ENCODE data around the gene KDM1A. TPM values are rescaled to one million over a fixed set of nuclear protein-coding genes. Genes with fewer than 3 reads are reported as not detected.

KDM1A gene
- total RNA-seq, 1 experiment from 2014 or later: 204 TPM

- Histone ChIP-seq H2BK5ac (ENCODE audit: insufficient read length, low read length) (no peak overlapping the region), H2BK20ac (ENCODE audit: low read depth, low read length, poor library complexity, severe bottlenecking) (no peak overlapping the region), H3K27ac (ENCODE audit: insufficient read length, low read depth, low read length) (no peak overlapping the region), H4K20me1 (ENCODE audit: control insufficient read depth, insufficient read depth, insufficient read length) (no peaks in the 10 kb centered on the region), H3K27me3 (ENCODE audit: insufficient read depth, low read length) (no peaks in the 10 kb centered on the region), H3K56ac (ENCODE audit: insufficient read length, low read depth, low read length) (no peak overlapping the region), H2AFZ (ENCODE audit: low read length) (no peak overlapping the region), H3K23me2 (ENCODE audit: insufficient read length, low read depth, low read length, poor library complexity, severe bottlenecking) (no peaks in the 10 kb centered on the region), H3K23ac (ENCODE audit: insufficient read length, low read depth, low read length) (no peak overlapping the region), H3K4ac (ENCODE audit: low read depth, low read length) (no peak overlapping the region), H3K9me3 (ENCODE audit: control insufficient read depth, low read depth, low read length) (no peaks in the 10 kb centered on the region), H2BK12ac (ENCODE audit: insufficient read length, low read depth, low read length) (no peak overlapping the region), H2AK5ac (ENCODE audit: insufficient read length, low read length) (no peak overlapping the region), H3K9ac (ENCODE audit: extremely low read depth, insufficient read length, low read length) (no peak overlapping the region), H2BK15ac (ENCODE audit: low read depth, low read length) (no peak overlapping the region), H2BK120ac (ENCODE audit: low read depth, low read length, poor library complexity, severe bottlenecking) (no peak overlapping the region), H3K14ac (ENCODE audit: insufficient read depth, low read length) (no peak overlapping the region), H4K8ac (replicated peaks; ENCODE audit: insufficient read length, low read depth, low read length) (no peak overlapping the region), H3T11ph (ENCODE audit: low read length) (no peak overlapping the region), H3K18ac (ENCODE audit: insufficient read length, low read depth, low read length) (no peak overlapping the region), H4K5ac (ENCODE audit: insufficient read length, low read depth, low read length) (no peak overlapping the region), H4K91ac (ENCODE audit: insufficient read length, low read depth, low read length) (no peak overlapping the region), H3K4me2 (ENCODE audit: insufficient read depth, insufficient read length, low read length) (no peak overlapping the region), H3K4me1 (ENCODE audit: insufficient read depth, low read length) (no peaks in the 10 kb centered on the region; the same call in 1 of the 2 replicates), H3K79me2 (ENCODE audit: insufficient read depth, low read length) (no peaks in the 10 kb centered on the region), H3K79me1 (ENCODE audit: insufficient read depth, low read depth, low read length, poor library complexity, severe bottlenecking) (no peaks in the 10 kb centered on the region)
- TF ChIP-seq CTCF (conservative IDR thresholded peaks at IDR 0.05): no peak
- peaks cover 6% of the 10 kb centered on the region; the same call in 1 of the 2 replicates for H3K27me3 Mint-ChIP-seq (ENCODE audit: low read depth)
- peaks cover 2 to 4% of the 10 kb centered on the region in 2 experiments; a peak in 3 of 5 replicates for H3K9me3 Mint-ChIP-seq
- DNase-seq: no peak
- no peak overlapping the region for H3K27ac Mint-ChIP-seq
- no peak overlapping the region for H3K4me3 Mint-ChIP-seq
- H3K4me1 Mint-ChIP-seq: no peaks in the 10 kb centered on the region; a peak in 2 of 4 replicates
- no peaks in the 10 kb centered on the region; a peak in 1 of 7 replicates for H3K36me3 Mint-ChIP-seq (ENCODE audit: insufficient read depth in 1 of 3, low read depth in 3 of 3)
- WGBS (ENCODE audit: extremely low coverage, insufficient read length, low lambda C conversion rate): no CpG with 5 or more reads among the region's 4 CpGs
Observed at GRCh38 chr1:23007106-23007505, 12.2 kb upstream of the KDM1A start.

Measured in H9 (cell line).